ENCODE data around the gene MATR3. TPM values are rescaled to one million over a fixed set of nuclear protein-coding genes. Genes with fewer than 3 reads are reported as not detected.

The MATR3 gene
- total RNA-seq, 2 experiments from 2014 or later, result 376 to 401 TPM

GRCh38 chr5:139262742-139263445 is 30.6 kb upstream of the MATR3 start:
- Mint-ChIP-seq H3K36me3 (ENCODE audit: low read depth) (no peaks in the 10 kb centered on the region), H3K4me1 (ENCODE audit: low read depth) (peaks cover 10% of the 10 kb centered on the region), H3K9me3 (no peaks in the 10 kb centered on the region), H3K27ac (no peak overlapping the region), H3K27me3 (peaks cover 4% of the 10 kb centered on the region), H3K4me3 (no peak overlapping the region)
- peak; percentile 67 for TF ChIP-seq CTCF (IDR thresholded peaks at IDR 0.05)
- ATAC-seq (ENCODE audit: poor library complexity) (peak; percentile 100), DNase-seq (peak; percentile 36 to 83 (median 56))
- intact Hi-C loops (cut with DNase I, micrococcal nuclease), result loop anchor here (1.0 to 5.0 kb wide), 7 partner anchors 391 to 811 kb away; no protein-coding TSS in a partner anchor
- Histone ChIP-seq H3K27me3 (ENCODE audit: control insufficient read depth in 1 of 2, insufficient read depth in 2 of 2, low read length in 2 of 2) (peaks cover 0 to 5% of the 10 kb centered on the region in 2 experiments), H3K9me3 (ENCODE audit: control insufficient read depth in 1 of 2, insufficient read depth in 1 of 2, low read length in 2 of 2) (no peaks in the 10 kb centered on the region), H3K36me3 (ENCODE audit: insufficient read depth, low read length) (no peaks in the 10 kb centered on the region), H3K4me1 (ENCODE audit: insufficient read depth, low read length) (peaks cover 8% of the 10 kb centered on the region), H3K27ac (ENCODE audit: low read depth in 1 of 2, low read length in 2 of 2) (no peak overlapping the region), H3K4me3 (ENCODE audit: low read length) (no peak overlapping the region)
- ChIA-PET POLR2A (interaction anchor here (1.0 kb wide), 2 partner anchors 10 to 684 kb away, joined by 3 read pairs; no protein-coding TSS in a partner anchor), CTCF (interaction anchor here (0.6 to 0.9 kb wide), 2 partner anchors 8 to 612 kb away, joined by 3 to 4 read pairs; no protein-coding TSS in a partner anchor)

GRCh38 chr5:139263536-139263935 is 30.0 kb upstream of the MATR3 start:
- H3K27ac ChIP-seq (ENCODE audit: low read depth in 1 of 2, low read length in 2 of 2), result no peak overlapping the region
- H3K27ac Mint-ChIP-seq, result no peak overlapping the region
- intact Hi-C loops (cut with DNase I, micrococcal nuclease), result loop anchor here (2.0 to 5.0 kb wide), 5 partner anchors 391 to 811 kb away; no protein-coding TSS in a partner anchor
- no peak overlapping the region for H3K4me3 ChIP-seq (ENCODE audit: low read length)
- H3K36me3 ChIP-seq (ENCODE audit: insufficient read depth, low read length), result no peaks in the 10 kb centered on the region
- ATAC-seq (ENCODE audit: poor library complexity), result no peak
- no peaks in the 10 kb centered on the region for H3K9me3 Mint-ChIP-seq
- peaks cover 8% of the 10 kb centered on the region for H3K4me1 ChIP-seq (ENCODE audit: insufficient read depth, low read length)
- no peaks in the 10 kb centered on the region for H3K9me3 ChIP-seq (ENCODE audit: control insufficient read depth in 1 of 2, insufficient read depth in 1 of 2, low read length in 2 of 2)
- H3K4me1 Mint-ChIP-seq (ENCODE audit: low read depth), result peaks cover 10% of the 10 kb centered on the region
- H3K27me3 ChIP-seq (ENCODE audit: control insufficient read depth in 1 of 2, insufficient read depth in 2 of 2, low read length in 2 of 2), result peaks cover 0 to 5% of the 10 kb centered on the region in 2 experiments
- H3K36me3 Mint-ChIP-seq (ENCODE audit: low read depth), result no peaks in the 10 kb centered on the region
- no peak overlapping the region for H3K4me3 Mint-ChIP-seq
- no peak for TF ChIP-seq CTCF (IDR thresholded peaks at IDR 0.05)
- H3K27me3 Mint-ChIP-seq, result peaks cover 1% of the 10 kb centered on the region
- ChIA-PET POLR2A (no interaction called here), CTCF (no interaction called here)
- DNase-seq, result no peak

GRCh38 chr5:139263946-139264345 is 29.6 kb upstream of the MATR3 start:
- no peaks in the 10 kb centered on the region for H3K9me3 Mint-ChIP-seq
- H3K4me1 Mint-ChIP-seq (ENCODE audit: low read depth), result peaks cover 10% of the 10 kb centered on the region
- no peak overlapping the region for H3K4me3 ChIP-seq (ENCODE audit: low read length)
- no peak overlapping the region for H3K27ac ChIP-seq (ENCODE audit: low read depth in 1 of 2, low read length in 2 of 2)
- H3K4me1 ChIP-seq (ENCODE audit: insufficient read depth, low read length), result peaks cover 8% of the 10 kb centered on the region
- H3K27ac Mint-ChIP-seq, result no peak overlapping the region
- ChIA-PET CTCF (no interaction called here), POLR2A (no interaction called here)
- H3K27me3 Mint-ChIP-seq, result no peaks in the 10 kb centered on the region
- ATAC-seq (ENCODE audit: poor library complexity) (no peak), DNase-seq (no peak)
- no peak overlapping the region for H3K4me3 Mint-ChIP-seq
- no peaks in the 10 kb centered on the region for H3K36me3 ChIP-seq (ENCODE audit: insufficient read depth, low read length)
- H3K36me3 Mint-ChIP-seq (ENCODE audit: low read depth), result no peaks in the 10 kb centered on the region
- no peak for TF ChIP-seq CTCF (IDR thresholded peaks at IDR 0.05)
- intact Hi-C loops (cut with DNase I, micrococcal nuclease), result loop anchor here (2.0 to 5.0 kb wide), 5 partner anchors 392 to 812 kb away; no protein-coding TSS in a partner anchor
- peaks cover 0 to 5% of the 10 kb centered on the region in 2 experiments for H3K27me3 ChIP-seq (ENCODE audit: control insufficient read depth in 1 of 2, insufficient read depth in 2 of 2, low read length in 2 of 2)
- no peaks in the 10 kb centered on the region for H3K9me3 ChIP-seq (ENCODE audit: control insufficient read depth in 1 of 2, insufficient read depth in 1 of 2, low read length in 2 of 2)
